A549 (cell line): ENCODE data around the gene IL1B.

ENCODE experiments used
- CEBPB ChIP-seq, 2 experiments: fragments of >200 bp in 1 of 2; sonication (Bioruptor Twin) in 1 of 2; formaldehyde crosslinking in 1 of 2; IDR thresholded peaks; 2 replicates each; pipeline ENCODE4 v1.6.1; 2012 to 2016
- CTCF ChIP-seq: fragments of >200 bp; sonication (Bioruptor Twin); formaldehyde crosslinking; IDR thresholded peaks from 3 replicates; pipeline ENCODE4 v1.5.1; 2016
- EP300 ChIP-seq, 2 experiments: fragments of >200 bp; sonication (Bioruptor Twin); formaldehyde crosslinking; IDR thresholded peaks; 2 replicates in 1 of 2; 3 replicates in 1 of 2; pipeline ENCODE4 v1.6.1; 2016 to 2017
- ESRRA ChIP-seq: fragments of 150-350 bp; IDR thresholded peaks from 2 replicates; pipeline ENCODE4 v1.6.1; 2014; ENCODE audit warnings: mild to moderate bottlenecking, low read length, borderline replicate concordance
- JUN ChIP-seq, 2 experiments: fragments of >200 bp; sonication (Bioruptor Twin); formaldehyde crosslinking; IDR thresholded peaks; 2 replicates in 1 of 2; 3 replicates in 1 of 2; pipeline ENCODE4 v1.6.1; 2016 to 2017
- PBX3 ChIP-seq: IDR thresholded peaks from 2 replicates; pipeline ENCODE4 v1.6.1; 2012
- POLR2A ChIP-seq: IDR thresholded peaks from 2 replicates; pipeline ENCODE4 v1.6.1; 2012; ENCODE audit warnings: mild to moderate bottlenecking, low read length
- RARB ChIP-seq: fragments of 250-450 bp; sonication (Bioruptor Pico); IDR thresholded peaks from 2 replicates; pipeline ENCODE4 v1.8.0; 2021; ENCODE audit warnings: mild to moderate bottlenecking, moderate library complexity
- RFX5 ChIP-seq: fragments of 450-650 bp; IDR thresholded peaks from 2 replicates; pipeline ENCODE4 v1.7.1; 2014; ENCODE audit warnings: antibody characterized with exemption, mild to moderate bottlenecking, moderate library complexity
- USF2 ChIP-seq: fragments of 450-650 bp; IDR thresholded peaks from 2 replicates; pipeline ENCODE4 v1.6.1; 2014; ENCODE audit warnings: antibody characterized with exemption

- TF ChIP-seq POLR2A: no peak
- TF ChIP-seq CTCF: no peak
- TF ChIP-seq USF2: no peak
- no peak for TF ChIP-seq PBX3
- TF ChIP-seq JUN (IDR thresholded peaks at IDR 0.05): no peak
- TF ChIP-seq RFX5: no peak
- no peak for TF ChIP-seq CEBPB (IDR thresholded peaks at IDR 0.05)
- no peak for TF ChIP-seq ESRRA
- no peak for TF ChIP-seq EP300 (IDR thresholded peaks at IDR 0.05)
- no peak for TF ChIP-seq RARB (CRISPR knock-in tag)
These were observed 16.2 kb downstream of the IL1B start for GRCh38 chr2:112820343-112820742.
